ENCODE data around the gene TSKU.

GRCh38 chr11:76795290-76795935, 12.3 kb downstream of the TSKU start:
- TF ChIP-seq POLR2A (IDR thresholded peaks at IDR 0.05; ENCODE audit: low read length) (no peak), GATA1 (IDR thresholded peaks at IDR 0.05; ENCODE audit: low read depth, low read length) (no peak)
